HG03575 (cell line): Measurements from ENCODE around the gene STARD5.

ENCODE experiments used
- ATAC-seq: cut with Tn5 transposase; IDR thresholded peaks from one replicate; pipeline ENCODE4 v1.9.1; 2021; ENCODE audit not compliant: unreplicated experiment, insufficient number of reproducible peaks, low FRiP score; ENCODE audit errors: extremely low read depth

STARD5 gene

GRCh38 chr15:81265944-81266775 is 57.8 kb downstream of the STARD5 start:
- ATAC-seq = peak; percentile 51

- no peak for ATAC-seq
Observed at GRCh38 chr15:81265256-81265943, 58.5 kb downstream of the STARD5 start.

DNA sequence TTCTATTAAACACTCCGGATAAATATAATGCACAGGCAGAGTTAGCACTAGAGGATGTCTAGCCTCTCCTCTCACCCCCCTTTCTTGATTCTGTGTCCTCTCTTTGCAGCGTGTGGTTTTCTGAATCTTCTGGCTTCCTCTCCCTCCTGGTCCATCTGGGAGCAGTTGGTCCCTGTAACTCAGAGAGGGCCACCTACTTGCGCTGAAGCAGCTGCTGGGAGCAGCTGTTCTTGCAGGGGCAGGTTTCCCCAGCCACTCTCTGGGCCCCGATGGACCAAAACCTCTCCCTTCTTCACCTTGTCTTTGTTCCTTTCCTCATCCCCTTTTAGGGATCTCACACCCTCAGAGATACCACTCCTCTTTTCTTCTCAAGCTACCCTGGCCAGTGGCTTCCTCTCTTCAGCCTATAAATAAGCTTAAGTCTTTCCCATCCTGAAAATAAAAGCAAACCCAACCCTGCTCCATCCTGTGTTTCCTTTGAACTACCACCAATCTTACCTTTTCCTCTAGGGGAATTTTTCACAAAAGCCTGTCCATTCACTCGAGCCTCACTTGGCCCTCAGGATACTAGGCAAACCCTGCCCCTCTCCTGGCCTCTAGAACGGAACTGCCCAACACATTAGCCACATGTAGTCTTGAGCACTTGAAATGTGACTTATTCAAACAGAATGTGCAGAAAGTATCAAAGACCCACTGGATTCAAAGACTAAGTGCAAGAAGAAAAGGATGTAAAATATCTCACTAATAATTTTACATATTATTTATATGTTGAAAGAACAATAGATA is 59.7 kb downstream of the STARD5 start:
- ATAC-seq = no peak

DNA sequence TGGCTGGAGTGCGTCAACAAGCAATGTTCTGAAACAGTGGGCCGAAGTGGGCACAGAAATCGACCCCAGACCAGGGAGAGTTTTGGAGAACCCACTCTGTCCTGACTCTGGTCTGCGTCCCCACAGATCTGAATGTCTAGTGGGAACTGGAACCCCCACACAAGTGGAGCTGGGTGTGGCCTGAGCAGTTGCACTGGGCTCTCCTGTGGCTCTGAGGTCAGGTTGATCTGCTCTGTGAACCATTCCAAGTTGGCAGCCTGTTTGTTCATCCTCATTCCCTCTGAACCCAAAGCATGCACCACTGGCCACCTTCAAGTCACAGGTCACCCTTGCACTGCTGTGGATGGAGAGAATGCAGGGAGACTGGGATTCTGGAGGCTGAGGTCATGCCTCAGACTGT is 60.5 kb downstream of the STARD5 start:
- ATAC-seq = no peak

DNA sequence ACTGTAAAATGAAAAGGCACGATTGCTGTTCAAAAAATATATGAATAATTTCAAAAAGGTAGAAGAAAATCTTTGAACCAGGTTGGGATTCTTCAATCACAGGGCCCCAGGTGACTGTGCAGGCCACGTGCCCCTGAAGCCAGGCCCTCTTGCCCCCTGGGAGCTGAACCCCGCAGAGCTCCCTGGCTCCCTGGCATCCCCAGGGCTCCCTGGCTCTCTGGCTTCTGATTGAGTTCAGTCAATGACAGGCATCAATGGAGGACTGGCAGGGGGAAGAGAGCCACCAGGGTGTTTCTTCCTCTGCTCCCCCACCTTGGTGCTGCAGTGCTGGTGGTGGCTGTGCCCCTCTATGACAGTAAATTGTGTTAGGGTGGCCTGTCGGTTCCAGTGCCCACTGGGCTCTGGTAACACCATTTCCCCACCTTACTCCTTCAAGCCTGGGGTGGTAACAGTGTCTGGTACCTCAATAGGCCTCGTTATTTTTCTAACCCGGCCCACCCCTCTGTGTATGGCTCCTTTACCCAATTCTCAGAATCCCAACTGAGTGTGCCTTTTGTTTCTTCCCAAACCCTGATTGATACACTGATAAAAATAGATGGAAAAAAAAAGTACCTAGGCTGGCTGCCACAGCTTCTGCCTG is 62.6 kb downstream of the STARD5 start:
- no peak for ATAC-seq

DNA sequence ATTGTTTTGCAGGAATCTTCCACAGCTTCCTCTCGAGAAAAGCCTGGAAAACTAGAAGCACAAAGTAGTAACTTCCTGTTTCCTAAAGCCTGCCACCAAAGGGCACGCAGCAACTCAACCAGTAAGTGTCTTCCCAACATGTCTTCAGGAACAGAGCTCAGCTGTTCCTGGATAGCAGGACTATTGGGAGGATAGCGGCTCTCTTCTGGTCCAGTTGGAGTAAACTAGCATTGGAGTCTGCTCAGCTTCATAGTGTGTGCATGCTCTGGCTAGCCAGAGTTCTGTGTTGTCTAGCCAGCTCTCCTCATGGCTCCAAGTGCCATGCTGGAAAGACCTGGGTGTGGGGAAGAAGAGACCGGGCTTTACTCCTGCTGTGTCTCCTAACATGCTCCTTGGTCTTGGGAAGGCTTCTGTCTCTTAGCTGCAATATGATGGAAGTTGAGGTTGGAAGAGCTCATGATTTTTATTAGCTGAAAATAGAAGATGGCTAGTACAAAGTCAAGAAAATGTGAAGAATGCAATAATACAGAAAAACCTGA is 64.1 kb downstream of the STARD5 start:
- no peak for ATAC-seq
